A549 (cell line): ENCODE data around the gene ZBTB45. TPM values are rescaled to one million over a fixed set of nuclear protein-coding genes. Genes with fewer than 3 reads are reported as not detected.

Experiments
- ATAC-seq, 2 experiments: fragments of 200-7000 bp in 1 of 2; fragments of >200 bp in 1 of 2; cut with Nextera tagmentation in 1 of 2; cut with Tn5 transposase in 1 of 2; 3 replicates each; pipeline versions ENCODE4 v1.8.0 to v1.9.1; 2018 to 2020; ENCODE audit warnings: mild to moderate bottlenecking in 1 of 2, moderate library complexity in 1 of 2
- CTCF ChIA-PET: fragments of 300-600 bp; sonication (Branson Sonifier 250); formaldehyde crosslinking; extraction: SDS; loops from one replicate; lab custom pipeline; 2021; ENCODE audit warnings: antibody characterized with exemption, inconsistent platforms; lab: Yijun Ruan, JAX
- POLR2A ChIA-PET: fragments of 350-600 bp; formaldehyde crosslinking; extraction: SDS; loops from one replicate; lab custom pipeline; 2021; ENCODE audit warnings: antibody characterized with exemption, inconsistent platforms; lab: Yijun Ruan, JAX
- DNase-seq, 2 experiments: peaks; one replicate each; pipeline versions ENCODE4 v3.0.0 to v3.0.0-alpha.2; 2011 to 2016; ENCODE audit warnings: low read depth in 1 of 2, low spot score in 1 of 2
- FAIRE-seq: peaks from 2 replicates; lab custom pipeline; 2011; peaks lifted over from hg19 to GRCh38; lab: Jason Lieb, UNC
- H3K27ac ChIP-seq, 2 experiments: fragments of >200 bp; sonication (Bioruptor Twin); formaldehyde crosslinking; 3 replicates each; pipeline ENCODE4 v1.5.1; 2016 to 2017
- H3K4me1 ChIP-seq: fragments of >200 bp; sonication (Bioruptor Twin); formaldehyde crosslinking; 3 replicates; pipeline ENCODE4 v1.6.1; 2016
- H3K4me2 ChIP-seq: fragments of >200 bp; sonication (Bioruptor Twin); formaldehyde crosslinking; 3 replicates; pipeline ENCODE4 v1.6.1; 2016
- H3K4me3 ChIP-seq: fragments of >200 bp; sonication (Bioruptor Twin); formaldehyde crosslinking; 3 replicates; pipeline ENCODE4 v1.5.1; 2016
- H3K9me3 ChIP-seq: fragments of >200 bp; sonication (Bioruptor Twin); formaldehyde crosslinking; 3 replicates; pipeline ENCODE4 v1.6.1; 2016
- BCL3 ChIP-seq: fragments of >200 bp; sonication (Bioruptor Twin); formaldehyde crosslinking; IDR thresholded peaks from 3 replicates; pipeline ENCODE4 v1.6.1; 2016
- CBX2 ChIP-seq: fragments of 200-600 bp; sonication (generic); IDR thresholded peaks from 2 replicates; pipeline ENCODE4 v1.6.1; 2016; ENCODE audit warnings: low read depth, mild to moderate bottlenecking, borderline replicate concordance
- EHF ChIP-seq: fragments of 250-450 bp; sonication (Bioruptor Pico); IDR thresholded peaks from 2 replicates; pipeline ENCODE4 v1.5.0; 2020; ENCODE audit warnings: mild to moderate bottlenecking
- ELK1 ChIP-seq: fragments of 150-350 bp; IDR thresholded peaks from 2 replicates; pipeline ENCODE4 v1.6.1; 2014; ENCODE audit warnings: low read depth, mild to moderate bottlenecking, low read length
- EP300 ChIP-seq, 2 experiments: fragments of >200 bp; sonication (Bioruptor Twin); formaldehyde crosslinking; IDR thresholded peaks; 2 replicates in 1 of 2; 3 replicates in 1 of 2; pipeline ENCODE4 v1.6.1; 2016 to 2017
- FOSL2 ChIP-seq, 2 experiments: fragments of 450-650 bp in 1 of 2; fragments of >200 bp in 1 of 2; sonication (Bioruptor Twin) in 1 of 2; formaldehyde crosslinking; IDR thresholded peaks; 2 replicates each; pipeline versions ENCODE4 v1.5.0 to v1.6.1; 2016 to 2020; ENCODE audit warnings: mild to moderate bottlenecking in 1 of 2, moderate library complexity in 1 of 2
- HOXA7 ChIP-seq: fragments of 250-450 bp; sonication (Bioruptor Pico); IDR thresholded peaks from 2 replicates; pipeline ENCODE4 v1.5.0; 2020; ENCODE audit warnings: mild to moderate bottlenecking, moderate library complexity
- MAFK ChIP-seq: fragments of 450-650 bp; IDR thresholded peaks from 2 replicates; pipeline ENCODE4 v1.6.1; 2014; ENCODE audit not compliant: partially characterized antibody
- MAX ChIP-seq: IDR thresholded peaks from 2 replicates; pipeline ENCODE4 v1.6.1; 2012
- MYC ChIP-seq: IDR thresholded peaks from 2 replicates; pipeline ENCODE4 v1.6.1; 2012; ENCODE audit warnings: mild to moderate bottlenecking, inconsistent platforms, low read length, improper control_type of control experiment, borderline replicate concordance
- POLR2AphosphoS2 ChIP-seq: conservative IDR thresholded peaks from 2 replicates; pipeline ENCODE4 v1.6.1; 2012; ENCODE audit warnings: low read length, improper control_type of control experiment, inconsistent platforms
- RAD21 ChIP-seq, 2 experiments: fragments of >200 bp in 1 of 2; sonication (Bioruptor Twin) in 1 of 2; formaldehyde crosslinking in 1 of 2; IDR thresholded peaks in 1 of 2; conservative IDR thresholded peaks in 1 of 2; 2 replicates in 1 of 2; 3 replicates in 1 of 2; pipeline ENCODE4 v1.6.1; 2012 to 2018; ENCODE audit warnings: inconsistent platforms in 1 of 2
- RCOR1 ChIP-seq: fragments of 150-350 bp; IDR thresholded peaks from 2 replicates; pipeline ENCODE4 v1.6.1; 2014; ENCODE audit warnings: antibody characterized with exemption, low read length, low read depth
- RFX5 ChIP-seq: fragments of 450-650 bp; IDR thresholded peaks from 2 replicates; pipeline ENCODE4 v1.7.1; 2014; ENCODE audit warnings: antibody characterized with exemption, mild to moderate bottlenecking, moderate library complexity
- ZSCAN20 ChIP-seq: fragments of 250-450 bp; sonication (Bioruptor Pico); IDR thresholded peaks from 2 replicates; pipeline ENCODE4 v1.8.0; 2022; ENCODE audit warnings: mild to moderate bottlenecking, moderate library complexity
- WGBS: methylation state at CpG from one replicate; pipeline ENCODE4 v1.1.6; 2017; ENCODE audit errors: missing lambda C conversion rate; 5-methylcytosine and 5-hydroxymethylcytosine counted together
- polyA plus RNA-seq, 4 experiments: library from polyadenylated mRNA; depleted of rRNA in 3 of 4; stranded (reverse); fragments of >200 nt; fragmentation: RNase III in 1 of 4; extraction: RNeasy Plus Mini Kit Qiagen cat#74134 plus additional on column Dnase treatment in 1 of 4; gene quantifications; 2 replicates in 3 of 4; 3 replicates in 1 of 4; pipeline ENCODE4 v1.2.3, GENCODE V29; 2011 to 2017
- TF ChIP-seq, protein P1 (sequence below): fragments of 250-450 bp; sonication (Bioruptor Pico); IDR thresholded peaks from 2 replicates; pipeline ENCODE4 v1.5.0; 2021; ENCODE audit warnings: mild to moderate bottlenecking, moderate library complexity, borderline replicate concordance
- TF ChIP-seq, protein P2 (sequence below): fragments of 200-600 bp; sonication (generic); IDR thresholded peaks from 2 replicates; pipeline ENCODE4 v1.6.1; 2016; ENCODE audit warnings: antibody characterized with exemption, mild to moderate bottlenecking, moderate library complexity

The ZBTB45 gene
- polyA plus RNA-seq, 2 of the 4 experiments (the other 2 are of a cell fraction): 6.4 to 13.4 TPM

GRCh38 chr19:58557221-58558065 lies 37.8 kb upstream of the ZBTB45 start:
- CTCF ChIA-PET: interaction anchor here (1.0 to 1.5 kb wide), 2 partner anchors 38 kb away, joined by 3 to 18 read pairs; partner anchors contain the start of gene ZBTB45
- DNase-seq: no peak
- Histone ChIP-seq H3K4me2 (peak overlapping the region; percentile 94), H3K9me3 (no peaks in the 10 kb centered on the region), H3K4me1 (peaks cover 42% of the 10 kb centered on the region), H3K4me3 (peak overlapping the region; percentile 78), H3K27ac (peak overlapping the region; percentile 95 to 99)
- 30% methylated on average over 11 of the region's 12 CpGs for WGBS
- FAIRE-seq: no peak
- POLR2A ChIA-PET: interaction anchor here (0.6 to 2.9 kb wide), 4 partner anchors 13 to 44 kb away, joined by 3 to 37 read pairs (median 6); partner anchors contain the start of gene TRIM28
- no peak for ATAC-seq
- no peak for TF ChIP-seq RFX5
- TF ChIP-seq, protein P1, sequence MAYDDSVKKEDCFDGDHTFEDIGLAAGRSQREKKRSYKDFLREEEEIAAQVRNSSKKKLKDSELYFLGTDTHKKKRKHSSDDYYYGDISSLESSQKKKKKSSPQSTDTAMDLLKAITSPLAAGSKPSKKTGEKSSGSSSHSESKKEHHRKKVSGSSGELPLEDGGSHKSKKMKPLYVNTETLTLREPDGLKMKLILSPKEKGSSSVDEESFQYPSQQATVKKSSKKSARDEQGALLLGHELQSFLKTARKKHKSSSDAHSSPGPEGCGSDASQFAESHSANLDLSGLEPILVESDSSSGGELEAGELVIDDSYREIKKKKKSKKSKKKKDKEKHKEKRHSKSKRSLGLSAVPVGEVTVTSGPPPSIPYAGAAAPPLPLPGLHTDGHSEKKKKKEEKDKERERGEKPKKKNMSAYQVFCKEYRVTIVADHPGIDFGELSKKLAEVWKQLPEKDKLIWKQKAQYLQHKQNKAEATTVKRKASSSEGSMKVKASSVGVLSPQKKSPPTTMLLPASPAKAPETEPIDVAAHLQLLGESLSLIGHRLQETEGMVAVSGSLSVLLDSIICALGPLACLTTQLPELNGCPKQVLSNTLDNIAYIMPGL (CRISPR knock-in tag): no peak
- no peak for TF ChIP-seq CBX2
- TF ChIP-seq MAX: no peak
- no peak for TF ChIP-seq ELK1
- TF ChIP-seq BCL3: no peak
- TF ChIP-seq FOSL2 (IDR thresholded peaks at IDR 0.05): no peak
- no peak for TF ChIP-seq FOSL2 (CRISPR knock-in tag; IDR thresholded peaks at IDR 0.05)
- no peak for TF ChIP-seq MAFK
- TF ChIP-seq HOXA7: no peak
- no peak for TF ChIP-seq MYC
- TF ChIP-seq, protein P2, sequence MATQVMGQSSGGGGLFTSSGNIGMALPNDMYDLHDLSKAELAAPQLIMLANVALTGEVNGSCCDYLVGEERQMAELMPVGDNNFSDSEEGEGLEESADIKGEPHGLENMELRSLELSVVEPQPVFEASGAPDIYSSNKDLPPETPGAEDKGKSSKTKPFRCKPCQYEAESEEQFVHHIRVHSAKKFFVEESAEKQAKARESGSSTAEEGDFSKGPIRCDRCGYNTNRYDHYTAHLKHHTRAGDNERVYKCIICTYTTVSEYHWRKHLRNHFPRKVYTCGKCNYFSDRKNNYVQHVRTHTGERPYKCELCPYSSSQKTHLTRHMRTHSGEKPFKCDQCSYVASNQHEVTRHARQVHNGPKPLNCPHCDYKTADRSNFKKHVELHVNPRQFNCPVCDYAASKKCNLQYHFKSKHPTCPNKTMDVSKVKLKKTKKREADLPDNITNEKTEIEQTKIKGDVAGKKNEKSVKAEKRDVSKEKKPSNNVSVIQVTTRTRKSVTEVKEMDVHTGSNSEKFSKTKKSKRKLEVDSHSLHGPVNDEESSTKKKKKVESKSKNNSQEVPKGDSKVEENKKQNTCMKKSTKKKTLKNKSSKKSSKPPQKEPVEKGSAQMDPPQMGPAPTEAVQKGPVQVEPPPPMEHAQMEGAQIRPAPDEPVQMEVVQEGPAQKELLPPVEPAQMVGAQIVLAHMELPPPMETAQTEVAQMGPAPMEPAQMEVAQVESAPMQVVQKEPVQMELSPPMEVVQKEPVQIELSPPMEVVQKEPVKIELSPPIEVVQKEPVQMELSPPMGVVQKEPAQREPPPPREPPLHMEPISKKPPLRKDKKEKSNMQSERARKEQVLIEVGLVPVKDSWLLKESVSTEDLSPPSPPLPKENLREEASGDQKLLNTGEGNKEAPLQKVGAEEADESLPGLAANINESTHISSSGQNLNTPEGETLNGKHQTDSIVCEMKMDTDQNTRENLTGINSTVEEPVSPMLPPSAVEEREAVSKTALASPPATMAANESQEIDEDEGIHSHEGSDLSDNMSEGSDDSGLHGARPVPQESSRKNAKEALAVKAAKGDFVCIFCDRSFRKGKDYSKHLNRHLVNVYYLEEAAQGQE: no peak
- TF ChIP-seq RCOR1: no peak
- no peak for TF ChIP-seq EHF (CRISPR knock-in tag)
- no peak for TF ChIP-seq RAD21 (conservative IDR thresholded peaks at IDR 0.05 in 1 of 2, IDR thresholded peaks at IDR 0.05 in 1 of 2)
- no peak for TF ChIP-seq POLR2AphosphoS2
- no peak for TF ChIP-seq ZSCAN20
- TF ChIP-seq EP300 (IDR thresholded peaks at IDR 0.05): no peak
